Activated CD4-positive, alpha-beta T cell treated with anti-CD3 and anti-CD28 coated beads, Interleukin-2, amount 50 U/mL, for 24 hours (primary cell): ENCODE results near the gene KDM4B.
A peak's percentile ranks its signal among the peaks of the same experiment; 100 is the strongest.

ENCODE experiments used
- DNase-seq, 2 donors: peaks; one replicate each; pipeline ENCODE4 v3.0.0-alpha.2; 2020; ENCODE audit warnings: low read depth in 1 of 2, low spot score in 1 of 2

The KDM4B gene

GRCh38 chr19:4984438-4984990 lies 15.6 kb downstream of the KDM4B start:
- no peak for DNase-seq

- no peak for DNase-seq
Measured at GRCh38 chr19:4985551-4985991, 16.7 kb downstream of the KDM4B start.

GRCh38 chr19:4986056-4986455 lies 17.1 kb downstream of the KDM4B start:
- DNase-seq: no peak

- no peak for DNase-seq
Measured at GRCh38 chr19:4986471-4986891, 17.6 kb downstream of the KDM4B start.

GRCh38 chr19:4987256-4987655 lies 18.3 kb downstream of the KDM4B start:
- DNase-seq: no peak

- DNase-seq: no peak
Measured at GRCh38 chr19:4987692-4988370, 18.9 kb downstream of the KDM4B start.

GRCh38 chr19:4988770-4989251 lies 19.9 kb downstream of the KDM4B start:
- no peak for DNase-seq

- no peak for DNase-seq
Measured at GRCh38 chr19:4990306-4990705, 21.4 kb downstream of the KDM4B start.

GRCh38 chr19:4991538-4991937 lies 22.6 kb downstream of the KDM4B start:
- no peak for DNase-seq

GRCh38 chr19:4991996-4992698 lies 23.2 kb downstream of the KDM4B start:
- DNase-seq: no peak

GRCh38 chr19:4993683-4994082 lies 24.8 kb downstream of the KDM4B start:
- no peak for DNase-seq

- no peak for DNase-seq
Measured at GRCh38 chr19:4996701-4997100, 27.8 kb downstream of the KDM4B start.

GRCh38 chr19:4997297-4997696 lies 28.4 kb downstream of the KDM4B start:
- DNase-seq: no peak

GRCh38 chr19:5000120-5000611 lies 31.3 kb downstream of the KDM4B start:
- no peak for DNase-seq

- DNase-seq: peak in 1 of 2 donors; percentile 24
Measured at GRCh38 chr19:5001615-5002014, 32.7 kb downstream of the KDM4B start.

- DNase-seq: no peak
Measured at GRCh38 chr19:5002143-5002542, 33.2 kb downstream of the KDM4B start.

GRCh38 chr19:5003781-5004180 lies 34.9 kb downstream of the KDM4B start:
- no peak for DNase-seq

- DNase-seq: no peak
Measured at GRCh38 chr19:5005096-5005495, 36.2 kb downstream of the KDM4B start.

GRCh38 chr19:5006201-5006600 lies 37.3 kb downstream of the KDM4B start:
- no peak for DNase-seq

GRCh38 chr19:5006821-5007220 lies 37.9 kb downstream of the KDM4B start:
- DNase-seq: no peak

GRCh38 chr19:5011476-5012238 lies 42.7 kb downstream of the KDM4B start:
- DNase-seq: no peak
